Mesendoderm (in vitro differentiated cells): ENCODE results near the gene SMAD2.
"Not testable (repeated sequence)": the region's sequence is repeated elsewhere in the genome, so short reads cannot be mapped to it uniquely, and the experiment has no call there.

Experiments
- DNase-seq: peaks from one replicate; pipeline ENCODE4 v3.0.0; 2013
- H2AK5ac ChIP-seq: 2 replicates; pipeline ENCODE4 v1.6.1; 2013; ENCODE audit warnings: low read length, inconsistent platforms
- H2BK120ac ChIP-seq: 2 replicates; pipeline ENCODE4 v1.6.1; 2013; ENCODE audit warnings: low read depth, mild to moderate bottlenecking, low read length, moderate library complexity, mixed read lengths
- H2BK15ac ChIP-seq: replicated peaks from 2 replicates; pipeline ENCODE4 v1.6.1; 2013; ENCODE audit warnings: low read depth, mild to moderate bottlenecking, moderate library complexity
- H2BK5ac ChIP-seq: 2 replicates; pipeline ENCODE4 v1.6.1; 2013; ENCODE audit warnings: low read length, inconsistent platforms
- H3K18ac ChIP-seq: 2 replicates; pipeline ENCODE4 v1.6.1; 2013; ENCODE audit warnings: mild to moderate bottlenecking, low read length, mixed read lengths
- H3K23ac ChIP-seq: one replicate; pipeline ENCODE4 v1.6.1; 2013; ENCODE audit warnings: low read length
- H3K27ac ChIP-seq: 2 replicates; pipeline ENCODE4 v1.5.1; 2013; ENCODE audit warnings: low read depth, mild to moderate bottlenecking, inconsistent platforms, low read length, moderate library complexity
- H3K27me3 ChIP-seq: 2 replicates; pipeline ENCODE4 v1.6.1; 2013; ENCODE audit warnings: low read length, control low read depth, mild to moderate bottlenecking, inconsistent platforms; ENCODE audit not compliant: insufficient read depth, poor library complexity
- H3K36me3 ChIP-seq: 2 replicates; pipeline ENCODE4 v1.6.1; 2013; ENCODE audit warnings: low read length, inconsistent platforms; ENCODE audit not compliant: control insufficient read depth, insufficient read depth
- H3K4ac ChIP-seq: one replicate; pipeline ENCODE4 v1.6.1; 2013; ENCODE audit warnings: low read depth, mild to moderate bottlenecking, low read length, moderate library complexity
- H3K4me1 ChIP-seq: 2 replicates; pipeline ENCODE4 v1.6.1; 2013; ENCODE audit warnings: low read depth, low read length, inconsistent platforms; ENCODE audit not compliant: control insufficient read depth
- H3K4me2 ChIP-seq: 2 replicates; pipeline ENCODE4 v1.6.1; 2013; ENCODE audit warnings: low read length
- H3K4me3 ChIP-seq: 2 replicates; pipeline ENCODE4 v1.5.1; 2013; ENCODE audit warnings: mild to moderate bottlenecking, low read length
- H3K56ac ChIP-seq: one replicate; pipeline ENCODE4 v1.6.1; 2013; ENCODE audit warnings: low read length
- H3K79me1 ChIP-seq: 2 replicates; pipeline ENCODE4 v1.6.1; 2013; ENCODE audit warnings: low read length, inconsistent platforms
- H3K79me2 ChIP-seq: 2 replicates; pipeline ENCODE4 v1.6.1; 2013; ENCODE audit warnings: mild to moderate bottlenecking, low read length; ENCODE audit not compliant: control insufficient read depth, insufficient read depth
- H3K9ac ChIP-seq: 2 replicates; pipeline ENCODE4 v1.6.1; 2013; ENCODE audit warnings: low read length, inconsistent platforms
- H4K5ac ChIP-seq: one replicate; pipeline ENCODE4 v1.6.1; 2013; ENCODE audit warnings: low read length
- H4K8ac ChIP-seq: one replicate; pipeline ENCODE4 v1.6.1; 2013; ENCODE audit warnings: low read depth, mild to moderate bottlenecking, control low read depth, low read length, moderate library complexity
- WGBS: extraction: QIAGEN DNeasy Blood & Tissue Kit; methylation state at CpG from one replicate; pipeline ENCODE4 v1.1.7; 2013; ENCODE audit warnings: low lambda C conversion rate, missing lambda C conversion rate; ENCODE audit not compliant: insufficient coverage; ENCODE audit errors: extremely low coverage; 5-methylcytosine and 5-hydroxymethylcytosine counted together

SMAD2 gene

DNA sequence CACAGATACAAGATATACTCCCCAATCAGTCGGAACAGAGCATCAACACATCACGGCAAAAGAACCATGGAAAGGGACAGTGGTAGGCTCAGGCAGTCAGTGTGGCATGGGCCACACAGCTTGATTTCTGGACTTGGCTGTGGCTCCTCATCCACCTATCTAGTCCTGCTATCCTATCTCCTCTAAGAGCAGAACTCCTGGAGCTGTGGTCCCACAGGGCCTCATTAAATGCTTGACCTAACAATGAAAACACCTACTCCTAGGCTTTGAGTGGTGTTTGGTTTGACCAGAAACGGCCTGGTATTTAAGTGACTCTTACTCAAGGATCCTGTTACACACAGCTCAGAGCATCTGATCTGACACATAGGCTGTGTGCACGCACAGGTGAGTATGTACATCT is 33.6 kb upstream of the SMAD2 start:
- no CpG with 5 or more reads among the region's 4 CpGs for WGBS
- no peak overlapping the region for H3K56ac ChIP-seq
- H3K18ac ChIP-seq, result no peak overlapping the region

DNA sequence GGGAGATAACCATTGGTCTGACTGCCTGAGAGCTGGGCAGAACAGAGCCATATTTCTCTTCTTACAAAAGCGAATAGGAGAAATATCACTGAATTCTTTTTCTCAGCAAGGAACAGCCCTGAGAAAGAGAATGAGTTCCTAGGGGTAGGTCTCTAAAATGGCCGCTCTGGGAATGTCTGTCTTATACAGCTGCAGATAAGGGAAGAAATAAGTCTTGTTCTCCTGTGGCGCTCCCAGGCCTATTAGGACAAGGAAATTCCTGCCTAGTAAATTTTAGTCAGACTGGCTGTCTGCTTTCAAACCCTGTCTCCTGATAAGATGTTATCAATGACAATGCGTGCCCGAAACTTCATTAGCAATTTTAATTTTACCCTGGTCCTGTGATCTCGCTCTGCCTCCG is 30.5 kb upstream of the SMAD2 start:
- not testable (repeated sequence) for H3K4me2 ChIP-seq, H3K27me3 ChIP-seq, H3K23ac ChIP-seq, H3K56ac ChIP-seq, H2BK120ac ChIP-seq, H3K27ac ChIP-seq, H3K4me1 ChIP-seq, H3K4ac ChIP-seq, H4K5ac ChIP-seq, H3K79me2 ChIP-seq, H4K8ac ChIP-seq, H2AK5ac ChIP-seq, H2BK5ac ChIP-seq, H3K4me3 ChIP-seq, H3K36me3 ChIP-seq, H3K18ac ChIP-seq, H3K79me1 ChIP-seq, H2BK15ac ChIP-seq, H3K9ac ChIP-seq
- DNase-seq, result peak; percentile 35
- WGBS, result no CpG with 5 or more reads among the region's 7 CpGs

More for the DNA sequence above, 33.6 kb upstream of the SMAD2 start:
- Histone ChIP-seq H3K9ac (no peak overlapping the region), H3K4ac (no peak overlapping the region), H2AK5ac (no peak overlapping the region), H3K79me1 (no peaks in the 10 kb centered on the region), H3K36me3 (no peaks in the 10 kb centered on the region), H2BK15ac (no peak overlapping the region), H3K23ac (no peak overlapping the region), H3K27me3 (no peaks in the 10 kb centered on the region), H2BK120ac (no peak overlapping the region), H4K5ac (no peak overlapping the region), H3K4me1 (peaks cover 2% of the 10 kb centered on the region), H3K4me3 (no peak overlapping the region), H3K79me2 (no peaks in the 10 kb centered on the region), H3K27ac (no peak overlapping the region), H4K8ac (no peak overlapping the region), H3K4me2 (no peak overlapping the region), H2BK5ac (no peak overlapping the region)
- no peak for DNase-seq

DNA sequence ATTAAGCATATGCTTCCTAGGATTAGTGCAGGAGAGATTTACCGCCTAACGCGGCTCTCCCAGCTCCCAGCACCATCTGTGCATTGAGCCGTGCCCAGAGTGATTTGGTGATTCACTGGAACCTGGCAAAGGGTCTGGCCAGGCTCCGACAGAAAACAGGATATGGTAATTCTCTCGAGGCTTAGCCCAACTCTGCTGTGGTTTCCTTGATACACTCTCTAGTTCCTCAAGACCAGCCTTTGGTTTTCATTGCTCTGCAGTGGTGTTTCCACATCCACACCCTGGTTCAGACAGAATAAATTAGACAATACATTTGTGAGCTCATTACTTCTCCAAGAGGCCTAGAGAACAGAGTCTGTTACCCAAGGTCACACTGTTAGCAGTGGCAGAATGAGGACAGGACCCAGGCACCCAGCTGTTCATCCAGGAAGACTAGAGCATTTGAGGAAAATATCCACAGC is 23.0 kb upstream of the SMAD2 start:
- H3K4me3 ChIP-seq, result no peak overlapping the region
- no peaks in the 10 kb centered on the region for H3K36me3 ChIP-seq
- no peaks in the 10 kb centered on the region for H3K79me2 ChIP-seq
- H3K23ac ChIP-seq, result no peak overlapping the region
- H3K18ac ChIP-seq, result no peak overlapping the region
- H2BK120ac ChIP-seq, result no peak overlapping the region
- no peaks in the 10 kb centered on the region for H3K4me1 ChIP-seq
- no peaks in the 10 kb centered on the region for H3K79me1 ChIP-seq
- H3K4me2 ChIP-seq, result no peak overlapping the region
- H2BK5ac ChIP-seq, result no peak overlapping the region
- no peak overlapping the region for H3K4ac ChIP-seq
- H4K8ac ChIP-seq, result no peak overlapping the region
- no peak overlapping the region for H4K5ac ChIP-seq
- H3K9ac ChIP-seq, result no peak overlapping the region
- no peaks in the 10 kb centered on the region for H3K27me3 ChIP-seq
- no peak overlapping the region for H3K27ac ChIP-seq
- no peak overlapping the region for H2AK5ac ChIP-seq
- peak overlapping the region; percentile 34 for H3K56ac ChIP-seq
- WGBS, result no CpG with 5 or more reads among the region's 6 CpGs
- no peak overlapping the region for H2BK15ac ChIP-seq
- DNase-seq, result peak; percentile 39

DNA sequence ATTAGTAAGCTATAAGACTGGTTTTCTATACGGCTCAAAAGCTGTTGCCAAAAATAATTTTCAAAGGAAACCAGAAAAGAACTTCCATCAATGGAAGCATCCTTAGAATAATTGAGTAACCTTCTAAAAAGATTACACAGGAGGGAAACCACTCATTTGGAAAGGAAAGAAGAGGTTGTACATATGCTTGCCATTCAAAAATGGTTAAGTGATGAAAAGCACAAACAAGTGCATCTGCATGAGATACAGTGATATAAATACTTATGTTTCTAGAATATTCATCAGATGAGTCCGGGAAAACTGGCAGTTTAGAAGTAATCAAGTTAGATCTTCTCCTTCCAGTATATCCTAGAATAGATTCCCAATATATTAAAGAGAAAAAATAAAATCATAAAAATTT is 20.1 kb upstream of the SMAD2 start:
- Histone ChIP-seq H3K4me3 (no peak overlapping the region), H3K56ac (no peak overlapping the region), H3K23ac (no peak overlapping the region), H3K27me3 (no peaks in the 10 kb centered on the region), H3K36me3 (no peaks in the 10 kb centered on the region), H2BK5ac (no peak overlapping the region), H3K4me1 (no peaks in the 10 kb centered on the region), H2BK120ac (no peak overlapping the region), H4K5ac (no peak overlapping the region), H3K18ac (no peak overlapping the region), H4K8ac (no peak overlapping the region), H3K79me2 (no peaks in the 10 kb centered on the region), H3K4ac (no peak overlapping the region), H2AK5ac (no peak overlapping the region), H3K4me2 (no peak overlapping the region), H2BK15ac (no peak overlapping the region), H3K9ac (no peak overlapping the region), H3K27ac (no peak overlapping the region), H3K79me1 (no peaks in the 10 kb centered on the region)
- DNase-seq, result no peak
- no CpG with 5 or more reads among the region's 2 CpGs for WGBS

DNA sequence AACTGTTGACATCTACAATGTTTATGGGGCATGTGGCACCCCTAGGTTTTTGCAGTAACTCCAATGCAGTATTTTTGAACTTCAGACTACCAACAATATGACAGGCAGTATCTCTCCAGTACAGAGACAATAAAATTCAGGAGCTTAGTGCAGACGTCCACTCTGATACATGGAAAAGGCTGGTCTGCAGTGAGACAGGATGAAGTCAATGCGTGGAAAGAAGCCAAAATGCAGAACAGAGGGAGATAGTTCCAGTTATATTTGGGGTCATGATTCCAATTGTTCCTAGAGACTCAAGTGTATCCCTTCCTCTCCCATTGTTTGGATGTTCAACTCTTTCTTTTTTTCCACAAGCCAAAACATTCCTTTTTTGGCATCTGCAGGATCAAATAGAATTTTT is 18.7 kb upstream of the SMAD2 start:
- H4K8ac ChIP-seq, result no peak overlapping the region
- no peak overlapping the region for H2BK15ac ChIP-seq
- no peak overlapping the region for H3K4me3 ChIP-seq
- H3K4ac ChIP-seq, result no peak overlapping the region
- no peak overlapping the region for H2BK120ac ChIP-seq
- no peaks in the 10 kb centered on the region for H3K79me2 ChIP-seq
- no CpG with 5 or more reads among the region's 2 CpGs for WGBS
- H3K56ac ChIP-seq, result no peak overlapping the region
- no peak overlapping the region for H4K5ac ChIP-seq
- DNase-seq, result no peak
- H3K36me3 ChIP-seq, result no peaks in the 10 kb centered on the region
- H3K23ac ChIP-seq, result no peak overlapping the region
- H3K79me1 ChIP-seq, result no peaks in the 10 kb centered on the region
- no peaks in the 10 kb centered on the region for H3K4me1 ChIP-seq
- no peak overlapping the region for H2BK5ac ChIP-seq
- no peak overlapping the region for H3K9ac ChIP-seq
- no peak overlapping the region for H2AK5ac ChIP-seq
- H3K4me2 ChIP-seq, result no peak overlapping the region
- no peak overlapping the region for H3K18ac ChIP-seq
- H3K27me3 ChIP-seq, result no peaks in the 10 kb centered on the region
- no peak overlapping the region for H3K27ac ChIP-seq

DNA sequence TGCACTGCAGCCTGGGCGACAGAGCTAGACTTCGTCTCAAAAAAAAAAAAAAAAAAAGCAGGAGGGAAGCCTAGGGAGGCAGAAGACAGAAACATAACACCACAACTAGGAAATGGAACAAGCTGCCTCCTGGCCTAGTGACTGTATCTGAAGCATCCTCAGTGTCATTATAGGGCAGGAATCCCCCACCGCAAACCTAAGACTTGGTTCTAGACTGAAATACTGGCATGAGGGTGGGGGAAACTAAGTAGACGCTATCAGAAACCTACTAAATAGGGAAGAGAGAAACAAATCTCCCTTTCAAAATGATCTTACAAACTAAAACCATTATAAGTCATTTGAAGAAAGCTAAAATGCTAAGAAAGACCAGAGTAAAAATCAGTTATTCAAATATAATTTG is 16.4 kb upstream of the SMAD2 start:
- no peak overlapping the region for H2AK5ac ChIP-seq
- H3K9ac ChIP-seq, result no peak overlapping the region
- H2BK15ac ChIP-seq, result no peak overlapping the region
- H2BK120ac ChIP-seq, result no peak overlapping the region
- H3K4me1 ChIP-seq, result no peaks in the 10 kb centered on the region
- H4K8ac ChIP-seq, result no peak overlapping the region
- H3K18ac ChIP-seq, result no peak overlapping the region
- no peak for DNase-seq
- no peak overlapping the region for H3K4me3 ChIP-seq
- no peak overlapping the region for H4K5ac ChIP-seq
- no peaks in the 10 kb centered on the region for H3K79me2 ChIP-seq
- H3K36me3 ChIP-seq, result no peaks in the 10 kb centered on the region
- WGBS, result no CpG with 5 or more reads among the region's 4 CpGs
- no peaks in the 10 kb centered on the region for H3K79me1 ChIP-seq
- no peak overlapping the region for H2BK5ac ChIP-seq
- no peak overlapping the region for H3K56ac ChIP-seq
- no peak overlapping the region for H3K23ac ChIP-seq
- no peak overlapping the region for H3K4me2 ChIP-seq
- H3K27ac ChIP-seq, result no peak overlapping the region
- no peak overlapping the region for H3K4ac ChIP-seq
- H3K27me3 ChIP-seq, result no peaks in the 10 kb centered on the region
